ENCODE results near the gene ATP5F1A.

ATP5F1A gene

DNA sequence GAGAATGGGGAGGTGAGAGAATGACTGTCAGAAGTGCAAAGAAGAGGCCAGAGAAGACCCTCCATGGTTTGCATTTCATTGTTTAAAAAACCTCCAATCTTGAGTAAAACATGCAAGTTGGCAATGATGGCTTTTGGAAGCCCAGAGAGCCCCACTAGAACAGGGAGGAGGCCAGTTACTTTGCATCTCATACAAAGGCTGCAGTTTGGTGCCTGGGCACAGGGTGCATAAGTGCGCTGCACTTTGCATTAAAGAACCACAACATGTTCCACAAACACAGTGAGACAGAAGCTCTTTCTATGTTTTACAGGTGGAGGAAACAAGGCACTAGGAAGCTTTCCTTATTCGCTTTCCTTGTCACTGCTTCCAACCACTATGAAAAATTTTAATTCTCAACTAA lies 51.4 kb downstream of the ATP5F1A start:
- Histone ChIP-seq H3K4me3 (no peak overlapping the region), H3K9me3 (ENCODE audit: low read depth, low read length) (no peaks in the 10 kb centered on the region), H3K36me3 (ENCODE audit: insufficient read depth, low read length) (no peaks in the 10 kb centered on the region), H3K27ac (no peak overlapping the region), H3K9ac (ENCODE audit: insufficient read length) (no peak overlapping the region)
- no peak for TF ChIP-seq EZH2 (IDR thresholded peaks at IDR 0.05)
- no peak for TF ChIP-seq FOXP2 (optimal IDR thresholded peaks at IDR 0.05; ENCODE audit: control extremely low read depth, extremely low read length, insufficient read depth)
- TF ChIP-seq POLR2AphosphoS5 (IDR thresholded peaks at IDR 0.05; ENCODE audit: borderline replicate concordance, low read depth, low read length) = no peak
- no peak for DNase-seq (ENCODE audit: low read depth, low spot score)

DNA sequence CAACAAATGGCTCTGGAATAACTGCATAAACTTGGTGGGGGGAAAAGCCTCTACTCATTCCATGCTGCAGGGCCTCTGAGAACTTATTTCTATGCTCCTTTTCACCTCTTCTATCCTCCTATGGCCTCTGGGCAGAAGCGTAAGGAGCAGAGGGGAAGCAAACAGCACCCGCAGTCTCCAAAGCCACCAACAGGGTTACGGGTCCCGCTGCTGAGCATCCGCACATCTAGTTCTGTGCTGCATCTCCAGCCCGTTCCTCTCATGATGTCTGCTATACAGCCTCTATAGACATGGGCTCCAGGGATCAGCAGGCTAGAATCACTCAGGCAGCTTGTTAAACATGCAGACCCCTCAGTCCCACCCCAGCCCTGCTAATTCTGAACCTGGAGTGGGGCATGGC lies 52.0 kb downstream of the ATP5F1A start:
- DNase-seq (ENCODE audit: low read depth, low spot score) = no peak
- TF ChIP-seq EZH2 (IDR thresholded peaks at IDR 0.05) (no peak), POLR2AphosphoS5 (IDR thresholded peaks at IDR 0.05; ENCODE audit: borderline replicate concordance, low read depth, low read length) (no peak), FOXP2 (optimal IDR thresholded peaks at IDR 0.05; ENCODE audit: control extremely low read depth, extremely low read length, insufficient read depth) (no peak)
- H3K36me3 ChIP-seq (ENCODE audit: insufficient read depth, low read length) = no peaks in the 10 kb centered on the region

DNA sequence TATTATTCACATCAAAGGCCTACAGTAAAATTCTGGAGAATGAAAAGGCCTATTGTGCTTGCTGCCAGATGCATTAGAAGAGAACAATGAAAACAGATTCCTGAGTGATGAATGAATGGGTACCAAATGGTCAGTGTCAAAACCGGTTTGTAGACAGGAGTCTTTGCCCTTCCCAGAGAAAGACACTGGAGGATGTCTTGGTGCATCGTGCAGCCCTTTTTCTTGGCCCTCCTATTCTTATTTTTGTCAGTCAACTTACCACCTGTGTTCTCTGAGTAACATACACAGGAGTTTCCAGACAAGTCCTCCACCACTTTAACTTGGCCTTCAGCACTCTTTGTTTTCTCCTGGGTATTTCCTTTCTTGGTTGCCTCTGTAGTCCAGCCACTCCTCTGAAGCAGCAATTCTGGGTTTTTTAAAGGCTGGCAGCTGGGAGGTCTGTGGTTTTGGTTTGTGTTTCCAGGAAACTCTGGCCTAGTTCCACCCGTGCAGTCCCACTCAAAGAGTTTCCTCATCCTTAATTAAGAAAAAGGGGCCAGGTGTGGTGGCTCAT lies 55.4 kb downstream of the ATP5F1A start:
- Histone ChIP-seq H3K27ac (no peak overlapping the region), H3K9me3 (ENCODE audit: low read depth, low read length) (no peaks in the 10 kb centered on the region), H3K9ac (ENCODE audit: insufficient read length) (no peak overlapping the region), H3K4me3 (no peak overlapping the region), H3K36me3 (ENCODE audit: insufficient read depth, low read length) (no peaks in the 10 kb centered on the region)
- TF ChIP-seq POLR2AphosphoS5 (IDR thresholded peaks at IDR 0.05; ENCODE audit: borderline replicate concordance, low read depth, low read length) (no peak), EZH2 (IDR thresholded peaks at IDR 0.05) (no peak), FOXP2 (optimal IDR thresholded peaks at IDR 0.05; ENCODE audit: control extremely low read depth, extremely low read length, insufficient read depth) (no peak)
- DNase-seq (ENCODE audit: low read depth, low spot score) = no peak

More for the DNA sequence above, 52.0 kb downstream of the ATP5F1A start:
- Histone ChIP-seq H3K9me3 (ENCODE audit: low read depth, low read length) (no peaks in the 10 kb centered on the region), H3K27ac (no peak overlapping the region), H3K9ac (ENCODE audit: insufficient read length) (no peak overlapping the region), H3K4me3 (no peak overlapping the region)

DNA sequence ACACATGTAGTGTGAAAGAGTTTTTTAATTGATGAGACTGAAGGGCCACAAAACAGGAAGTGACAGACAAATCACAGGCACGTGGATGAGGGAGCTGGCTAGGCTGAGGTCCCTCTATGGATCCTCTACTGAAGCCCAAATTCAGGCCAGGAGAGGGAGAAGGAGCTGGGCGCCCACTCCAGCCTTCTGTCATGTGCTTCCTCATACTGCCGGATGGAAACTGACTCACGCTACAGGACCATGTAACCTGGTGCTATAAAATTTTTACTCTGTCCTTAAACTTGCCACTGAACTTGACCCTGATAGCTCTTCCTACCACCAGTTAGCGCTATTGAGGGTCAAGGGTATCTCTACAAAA lies 57.4 kb downstream of the ATP5F1A start:
- H3K4me3 ChIP-seq = no peak overlapping the region
- no peak for TF ChIP-seq POLR2AphosphoS5 (IDR thresholded peaks at IDR 0.05; ENCODE audit: borderline replicate concordance, low read depth, low read length)
- TF ChIP-seq EZH2 (IDR thresholded peaks at IDR 0.05) = no peak
- TF ChIP-seq FOXP2 (optimal IDR thresholded peaks at IDR 0.05; ENCODE audit: control extremely low read depth, extremely low read length, insufficient read depth) = no peak
- no peaks in the 10 kb centered on the region for H3K9me3 ChIP-seq (ENCODE audit: low read depth, low read length)
- H3K9ac ChIP-seq (ENCODE audit: insufficient read length) = no peak overlapping the region
- DNase-seq (ENCODE audit: low read depth, low spot score) = no peak
- no peaks in the 10 kb centered on the region for H3K36me3 ChIP-seq (ENCODE audit: insufficient read depth, low read length)
- H3K27ac ChIP-seq = no peak overlapping the region

DNA sequence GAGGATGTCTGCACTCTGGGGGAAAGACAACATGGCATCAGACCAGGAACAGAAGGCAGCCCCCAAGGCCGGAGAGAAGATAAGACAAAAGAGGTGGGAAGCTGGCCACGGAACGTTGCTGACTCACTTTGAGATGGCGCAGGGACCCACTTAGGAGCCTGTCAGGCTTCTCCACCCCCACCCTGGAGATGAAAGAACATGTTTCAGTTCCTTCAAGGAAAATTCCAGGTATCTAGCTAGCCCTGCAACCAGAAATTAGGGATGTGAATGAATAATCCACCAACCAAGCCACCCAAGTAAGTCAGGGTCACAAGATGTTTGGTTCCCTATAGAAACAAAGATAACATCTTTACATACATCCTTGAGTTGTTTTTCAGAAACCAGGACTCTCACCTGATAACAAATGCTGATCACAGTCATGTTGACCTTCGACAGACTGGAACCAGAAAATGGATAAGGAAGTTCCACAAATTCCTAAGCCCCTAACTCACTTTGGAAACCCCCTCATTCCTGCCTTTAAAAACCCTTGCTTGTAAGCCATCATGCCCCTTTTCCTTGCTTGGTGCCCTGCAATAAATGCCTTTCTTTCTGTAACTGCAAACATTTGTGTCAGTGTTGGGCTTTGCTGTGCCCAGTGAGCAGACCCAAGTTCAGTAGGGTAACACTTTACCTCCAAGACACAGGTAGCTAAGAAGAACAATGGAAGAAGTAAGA lies 57.9 kb downstream of the ATP5F1A start:
- TF ChIP-seq FOXP2 (optimal IDR thresholded peaks at IDR 0.05; ENCODE audit: control extremely low read depth, extremely low read length, insufficient read depth) (no peak), EZH2 (IDR thresholded peaks at IDR 0.05) (no peak), POLR2AphosphoS5 (IDR thresholded peaks at IDR 0.05; ENCODE audit: borderline replicate concordance, low read depth, low read length) (no peak)
- no peak for DNase-seq (ENCODE audit: low read depth, low spot score)

DNA sequence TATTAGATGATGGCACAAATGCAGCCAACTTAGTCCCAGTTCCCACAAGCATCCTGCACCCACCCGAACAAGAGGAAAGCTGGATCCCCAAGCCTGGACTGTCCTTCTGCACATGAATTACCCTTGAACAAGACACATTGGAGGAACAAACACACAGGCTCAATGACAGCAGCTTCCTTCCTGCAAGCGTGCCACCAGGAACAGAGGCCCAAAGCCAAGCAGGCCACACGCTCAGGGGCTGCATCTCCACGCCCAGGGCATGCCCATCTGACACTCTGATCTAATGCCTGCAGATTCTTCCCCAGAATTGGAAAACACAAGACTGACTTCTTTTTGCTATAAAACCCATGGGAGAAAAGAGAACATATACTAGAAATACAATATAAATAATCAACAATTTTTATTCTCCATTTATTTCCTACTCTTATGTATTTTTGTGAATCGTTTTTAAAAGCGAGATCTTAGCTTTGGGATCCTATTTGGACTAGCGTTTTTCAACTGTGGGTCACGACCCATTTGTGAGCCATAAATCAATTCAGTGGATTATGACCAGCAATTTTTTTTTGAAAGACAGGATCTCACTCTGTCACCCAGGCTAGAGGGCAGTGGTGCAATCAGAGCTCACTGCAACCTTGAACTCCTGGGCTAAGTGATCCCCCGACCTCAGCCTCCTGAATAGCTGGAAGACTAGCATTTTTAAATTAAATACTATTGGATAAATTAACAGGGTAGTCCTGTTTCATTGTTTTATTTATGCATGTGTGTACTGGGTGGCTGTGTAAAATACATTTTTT lies 60.4 kb downstream of the ATP5F1A start:
- Histone ChIP-seq H3K27ac (no peak overlapping the region), H3K9ac (ENCODE audit: insufficient read length) (no peak overlapping the region), H3K36me3 (ENCODE audit: insufficient read depth, low read length) (no peaks in the 10 kb centered on the region), H3K9me3 (ENCODE audit: low read depth, low read length) (no peaks in the 10 kb centered on the region), H3K4me3 (no peak overlapping the region)
- DNase-seq (ENCODE audit: low read depth, low spot score) = no peak
- TF ChIP-seq FOXP2 (optimal IDR thresholded peaks at IDR 0.05; ENCODE audit: control extremely low read depth, extremely low read length, insufficient read depth) (no peak), POLR2AphosphoS5 (IDR thresholded peaks at IDR 0.05; ENCODE audit: borderline replicate concordance, low read depth, low read length) (no peak), EZH2 (IDR thresholded peaks at IDR 0.05) (no peak)

More for the DNA sequence above, 57.9 kb downstream of the ATP5F1A start:
- no peaks in the 10 kb centered on the region for H3K9me3 ChIP-seq (ENCODE audit: low read depth, low read length)
- H3K36me3 ChIP-seq (ENCODE audit: insufficient read depth, low read length) = no peaks in the 10 kb centered on the region
- no peak overlapping the region for H3K4me3 ChIP-seq
- no peak overlapping the region for H3K9ac ChIP-seq (ENCODE audit: insufficient read length)
- no peak overlapping the region for H3K27ac ChIP-seq

DNA sequence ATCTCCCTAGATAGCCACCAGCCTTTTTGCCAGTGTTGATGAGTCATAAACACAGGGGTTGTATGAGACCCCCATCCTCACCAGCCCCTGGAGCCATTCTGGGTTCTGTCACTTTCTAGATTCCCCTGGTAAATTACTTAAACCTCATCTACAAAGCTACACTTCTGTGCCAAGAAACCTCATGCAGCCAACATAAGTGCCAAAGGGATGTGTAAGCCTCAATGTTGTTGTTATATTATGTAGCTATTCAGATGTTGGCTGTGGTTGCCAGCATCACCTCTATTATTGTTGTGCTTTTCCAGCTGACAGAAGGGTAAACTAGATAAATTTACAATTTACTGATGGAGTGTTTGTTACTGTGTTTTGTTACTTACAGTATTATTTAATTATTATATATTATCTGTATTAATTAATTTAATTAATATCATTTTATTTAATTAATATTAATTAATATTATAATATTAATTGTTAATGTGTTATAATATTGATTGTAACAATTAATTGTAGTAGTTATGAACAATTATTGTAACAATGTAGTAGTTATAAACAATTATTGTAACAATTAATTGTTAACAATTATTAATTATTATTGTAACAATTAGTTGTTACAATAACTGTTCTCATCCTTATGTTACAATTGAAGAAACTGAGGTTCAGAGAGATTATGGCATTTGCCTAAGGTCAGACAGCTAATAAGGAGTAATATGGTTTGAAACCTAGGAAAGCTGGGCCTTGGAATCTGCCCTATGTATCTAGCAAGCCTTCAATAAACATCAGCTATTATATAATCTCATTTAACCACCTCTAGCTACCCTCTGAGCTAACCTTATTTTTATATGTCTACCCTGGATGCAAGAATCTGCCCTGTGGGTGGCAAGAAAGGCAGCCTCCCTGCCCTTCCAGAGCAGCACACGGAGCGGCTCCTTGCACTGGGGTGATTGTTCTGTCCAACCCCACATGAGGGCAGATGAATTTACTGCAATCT lies 62.1 kb downstream of the ATP5F1A start:
- Histone ChIP-seq H3K4me3 (no peak overlapping the region), H3K36me3 (ENCODE audit: insufficient read depth, low read length) (no peaks in the 10 kb centered on the region), H3K27ac (no peak overlapping the region), H3K9me3 (ENCODE audit: low read depth, low read length) (no peaks in the 10 kb centered on the region), H3K9ac (ENCODE audit: insufficient read length) (no peak overlapping the region)
- no peak for DNase-seq (ENCODE audit: low read depth, low spot score)
- no peak for TF ChIP-seq FOXP2 (optimal IDR thresholded peaks at IDR 0.05; ENCODE audit: control extremely low read depth, extremely low read length, insufficient read depth)
- TF ChIP-seq POLR2AphosphoS5 (IDR thresholded peaks at IDR 0.05; ENCODE audit: borderline replicate concordance, low read depth, low read length) = no peak
- no peak for TF ChIP-seq EZH2 (IDR thresholded peaks at IDR 0.05)

All from SK-N-MC (cell line).